ENCODE results near the gene VSTM2B. TPM values are rescaled to one million over a fixed set of nuclear protein-coding genes. Genes with fewer than 3 reads are reported as not detected.

The VSTM2B gene
- total RNA-seq, 1 experiment from 2014 or later, result not detected

DNA sequence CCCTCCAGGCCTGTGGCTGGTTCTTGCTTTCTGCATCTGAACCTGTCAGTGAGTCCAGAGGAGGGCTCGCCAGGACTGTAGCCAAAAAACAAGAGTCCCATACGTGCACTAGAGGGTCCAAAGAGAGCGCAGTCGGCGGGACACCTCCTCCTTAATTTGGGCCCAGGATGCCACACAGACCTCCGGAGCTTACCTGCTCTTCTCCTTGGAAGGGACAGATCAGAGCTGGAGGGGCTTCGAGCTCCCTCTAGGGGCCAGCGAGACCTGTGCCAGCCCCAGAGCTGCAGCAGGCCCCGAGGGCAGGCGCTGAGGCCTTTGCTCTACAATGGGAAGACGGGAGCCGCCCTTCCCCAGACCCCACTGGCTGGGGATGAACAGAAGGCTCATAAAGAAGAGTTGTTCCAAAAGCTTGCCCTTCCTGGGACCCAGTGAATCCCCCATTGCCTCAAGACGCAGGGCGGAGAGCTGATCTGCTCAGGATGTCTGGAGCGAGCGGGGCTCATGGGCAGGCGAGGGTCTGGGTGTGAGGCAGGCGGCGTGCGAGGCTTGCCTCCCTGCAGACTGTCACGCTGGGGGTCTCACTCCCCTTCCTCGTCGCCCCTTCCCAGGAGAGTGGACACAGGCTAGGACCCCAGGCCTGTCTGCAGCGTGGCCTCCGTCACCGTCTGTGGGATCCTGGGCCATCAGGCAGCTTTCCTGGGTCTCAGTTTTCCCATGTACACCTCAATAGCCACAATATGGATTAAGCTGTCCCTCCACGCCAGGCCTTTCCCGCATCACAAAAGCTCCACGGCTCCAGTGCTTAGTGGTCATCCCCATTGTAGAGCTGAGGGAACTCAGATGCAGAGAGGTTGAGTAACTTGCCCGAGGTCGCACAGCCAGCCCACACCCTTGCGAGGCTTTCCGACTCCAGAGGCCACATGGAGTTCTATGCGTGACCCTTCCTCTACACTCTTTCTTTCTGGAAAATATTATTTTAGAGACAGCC lies 46.9 kb upstream of the VSTM2B start:
- no peaks in the 10 kb centered on the region for H3K36me3 ChIP-seq (ENCODE audit: low read depth)
- no peaks in the 10 kb centered on the region for H3K4me1 ChIP-seq (replicated peaks; ENCODE audit: insufficient read depth)
- H3K79me2 ChIP-seq (ENCODE audit: low read depth), result no peaks in the 10 kb centered on the region
- no peak overlapping the region for H3K4me3 ChIP-seq
- no peaks in the 10 kb centered on the region for H3F3A ChIP-seq (ENCODE audit: insufficient read depth, low read depth)
- no peaks in the 10 kb centered on the region for H4K20me1 ChIP-seq (ENCODE audit: insufficient read depth)
- no peak for TF ChIP-seq EZH2 (IDR thresholded peaks at IDR 0.05; ENCODE audit: low read depth)
- TF ChIP-seq, protein P1, sequence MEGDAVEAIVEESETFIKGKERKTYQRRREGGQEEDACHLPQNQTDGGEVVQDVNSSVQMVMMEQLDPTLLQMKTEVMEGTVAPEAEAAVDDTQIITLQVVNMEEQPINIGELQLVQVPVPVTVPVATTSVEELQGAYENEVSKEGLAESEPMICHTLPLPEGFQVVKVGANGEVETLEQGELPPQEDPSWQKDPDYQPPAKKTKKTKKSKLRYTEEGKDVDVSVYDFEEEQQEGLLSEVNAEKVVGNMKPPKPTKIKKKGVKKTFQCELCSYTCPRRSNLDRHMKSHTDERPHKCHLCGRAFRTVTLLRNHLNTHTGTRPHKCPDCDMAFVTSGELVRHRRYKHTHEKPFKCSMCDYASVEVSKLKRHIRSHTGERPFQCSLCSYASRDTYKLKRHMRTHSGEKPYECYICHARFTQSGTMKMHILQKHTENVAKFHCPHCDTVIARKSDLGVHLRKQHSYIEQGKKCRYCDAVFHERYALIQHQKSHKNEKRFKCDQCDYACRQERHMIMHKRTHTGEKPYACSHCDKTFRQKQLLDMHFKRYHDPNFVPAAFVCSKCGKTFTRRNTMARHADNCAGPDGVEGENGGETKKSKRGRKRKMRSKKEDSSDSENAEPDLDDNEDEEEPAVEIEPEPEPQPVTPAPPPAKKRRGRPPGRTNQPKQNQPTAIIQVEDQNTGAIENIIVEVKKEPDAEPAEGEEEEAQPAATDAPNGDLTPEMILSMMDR (conservative IDR thresholded peaks at IDR 0.05), result peak; percentile 68
- peak in 1 of 2 experiments; percentile 24 for DNase-seq
- no peaks in the 10 kb centered on the region for H3K9me3 ChIP-seq (ENCODE audit: insufficient read depth, low read depth)
- H2AFZ ChIP-seq, result no peak overlapping the region
- intact Hi-C loops (cut with micrococcal nuclease; ENCODE audit: unreplicated experiment), result no loop called here
- H3K27ac ChIP-seq, result no peak overlapping the region
- ChIA-PET CTCF (no interaction called here), POLR2A (ENCODE audit: unreplicated experiment) (no interaction called here)
- H3K4me2 ChIP-seq, result no peak overlapping the region
- H3K9me2 ChIP-seq (ENCODE audit: insufficient read depth), result no peaks in the 10 kb centered on the region
- H3K27me3 ChIP-seq (ENCODE audit: insufficient read depth, low read depth), result peaks cover 93% of the 10 kb centered on the region
- BruUV-seq (replicated peaks), result no TSS peak

DNA sequence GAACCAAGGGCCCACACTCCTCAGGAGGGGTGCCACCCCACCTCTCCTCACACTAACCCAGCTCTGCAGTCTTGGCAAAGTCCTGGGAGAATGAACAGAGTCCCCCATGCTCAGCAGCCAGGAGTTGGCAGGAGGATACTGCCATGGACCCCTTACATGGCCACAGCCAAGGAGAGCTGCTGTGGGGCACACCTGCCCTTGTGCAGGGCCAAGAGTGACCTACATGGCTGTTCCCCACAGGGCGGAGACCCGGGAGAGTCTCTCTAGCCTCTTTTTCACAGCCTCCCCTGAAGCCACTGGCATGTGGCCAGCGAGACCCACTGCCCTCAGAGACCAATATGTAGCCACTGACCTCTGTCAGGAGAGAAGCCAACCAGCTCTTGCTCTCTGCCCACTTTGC lies 45.9 kb upstream of the VSTM2B start:
- TF ChIP-seq, protein P1 (conservative IDR thresholded peaks at IDR 0.05), result no peak
- TF ChIP-seq EZH2 (IDR thresholded peaks at IDR 0.05; ENCODE audit: low read depth), result no peak
- no peak overlapping the region for H2AFZ ChIP-seq
- no peaks in the 10 kb centered on the region for H3K9me2 ChIP-seq (ENCODE audit: insufficient read depth)
- H3K4me3 ChIP-seq, result no peak overlapping the region
- no peaks in the 10 kb centered on the region for H3K4me1 ChIP-seq (replicated peaks; ENCODE audit: insufficient read depth)
- intact Hi-C loops (cut with micrococcal nuclease; ENCODE audit: unreplicated experiment), result no loop called here
- no peaks in the 10 kb centered on the region for H3K9me3 ChIP-seq (ENCODE audit: insufficient read depth, low read depth)
- H3K27me3 ChIP-seq (ENCODE audit: insufficient read depth, low read depth), result peaks cover 94% of the 10 kb centered on the region
- H3K4me2 ChIP-seq, result no peak overlapping the region
- no peaks in the 10 kb centered on the region for H4K20me1 ChIP-seq (ENCODE audit: insufficient read depth)
- no peak overlapping the region for H3K27ac ChIP-seq
- no TSS peak for BruUV-seq (replicated peaks)
- no peaks in the 10 kb centered on the region for H3K36me3 ChIP-seq (ENCODE audit: low read depth)
- POLR2A ChIA-PET (ENCODE audit: unreplicated experiment), result no interaction called here
- no peaks in the 10 kb centered on the region for H3K79me2 ChIP-seq (ENCODE audit: low read depth)
- DNase-seq, result no peak
- H3F3A ChIP-seq (ENCODE audit: insufficient read depth, low read depth), result no peaks in the 10 kb centered on the region
- CTCF ChIA-PET, result no interaction called here

DNA sequence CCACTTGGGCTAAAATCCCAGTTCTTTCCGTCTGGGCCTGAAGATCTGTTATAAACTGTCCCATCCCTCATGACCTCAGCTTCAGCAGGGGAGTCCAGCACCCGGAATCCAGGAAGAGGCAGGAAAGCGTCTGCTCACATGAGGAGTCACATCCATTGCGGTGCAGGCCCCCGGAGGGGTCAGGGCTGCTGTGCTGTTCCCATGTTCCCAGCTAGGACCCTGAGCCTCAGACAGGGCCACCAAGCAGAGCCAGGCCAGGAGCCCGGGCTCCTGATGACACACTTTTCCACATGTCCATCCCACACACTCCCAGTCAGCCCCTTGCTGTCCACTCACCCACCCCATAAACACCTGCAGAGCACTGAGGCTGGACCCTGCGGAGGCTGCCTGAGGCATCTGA lies 45.3 kb upstream of the VSTM2B start:
- no peaks in the 10 kb centered on the region for H3F3A ChIP-seq (ENCODE audit: insufficient read depth, low read depth)
- no peaks in the 10 kb centered on the region for H3K4me1 ChIP-seq (replicated peaks; ENCODE audit: insufficient read depth)
- H4K20me1 ChIP-seq (ENCODE audit: insufficient read depth), result no peaks in the 10 kb centered on the region
- H3K27ac ChIP-seq, result no peak overlapping the region
- BruUV-seq (replicated peaks), result no TSS peak
- H3K9me3 ChIP-seq (ENCODE audit: insufficient read depth, low read depth), result no peaks in the 10 kb centered on the region
- no peak for TF ChIP-seq EZH2 (IDR thresholded peaks at IDR 0.05; ENCODE audit: low read depth)
- TF ChIP-seq, protein P1 (conservative IDR thresholded peaks at IDR 0.05), result no peak
- no peaks in the 10 kb centered on the region for H3K79me2 ChIP-seq (ENCODE audit: low read depth)
- ChIA-PET POLR2A (ENCODE audit: unreplicated experiment) (no interaction called here), CTCF (no interaction called here)
- no peak overlapping the region for H3K4me3 ChIP-seq
- no peaks in the 10 kb centered on the region for H3K9me2 ChIP-seq (ENCODE audit: insufficient read depth)
- DNase-seq, result no peak
- H2AFZ ChIP-seq, result no peak overlapping the region
- intact Hi-C loops (cut with micrococcal nuclease; ENCODE audit: unreplicated experiment), result no loop called here
- H3K4me2 ChIP-seq, result no peak overlapping the region
- H3K36me3 ChIP-seq (ENCODE audit: low read depth), result no peaks in the 10 kb centered on the region
- H3K27me3 ChIP-seq (ENCODE audit: insufficient read depth, low read depth), result peaks cover 94% of the 10 kb centered on the region
